Panc1 (cell line): Measurements from ENCODE around the gene FCSK.

Experiments used
- TCF7L2 ChIP-seq: IDR thresholded peaks from 2 replicates; pipeline ENCODE4 v1.6.1; 2011; ENCODE audit warnings: mild to moderate bottlenecking, low read depth, low read length, inconsistent platforms
- TF ChIP-seq, protein P1 (sequence below): fragments of 450-650 bp; IDR thresholded peaks from 2 replicates; pipeline ENCODE4 v1.5.1; 2017; ENCODE audit warnings: mild to moderate bottlenecking

DNA sequence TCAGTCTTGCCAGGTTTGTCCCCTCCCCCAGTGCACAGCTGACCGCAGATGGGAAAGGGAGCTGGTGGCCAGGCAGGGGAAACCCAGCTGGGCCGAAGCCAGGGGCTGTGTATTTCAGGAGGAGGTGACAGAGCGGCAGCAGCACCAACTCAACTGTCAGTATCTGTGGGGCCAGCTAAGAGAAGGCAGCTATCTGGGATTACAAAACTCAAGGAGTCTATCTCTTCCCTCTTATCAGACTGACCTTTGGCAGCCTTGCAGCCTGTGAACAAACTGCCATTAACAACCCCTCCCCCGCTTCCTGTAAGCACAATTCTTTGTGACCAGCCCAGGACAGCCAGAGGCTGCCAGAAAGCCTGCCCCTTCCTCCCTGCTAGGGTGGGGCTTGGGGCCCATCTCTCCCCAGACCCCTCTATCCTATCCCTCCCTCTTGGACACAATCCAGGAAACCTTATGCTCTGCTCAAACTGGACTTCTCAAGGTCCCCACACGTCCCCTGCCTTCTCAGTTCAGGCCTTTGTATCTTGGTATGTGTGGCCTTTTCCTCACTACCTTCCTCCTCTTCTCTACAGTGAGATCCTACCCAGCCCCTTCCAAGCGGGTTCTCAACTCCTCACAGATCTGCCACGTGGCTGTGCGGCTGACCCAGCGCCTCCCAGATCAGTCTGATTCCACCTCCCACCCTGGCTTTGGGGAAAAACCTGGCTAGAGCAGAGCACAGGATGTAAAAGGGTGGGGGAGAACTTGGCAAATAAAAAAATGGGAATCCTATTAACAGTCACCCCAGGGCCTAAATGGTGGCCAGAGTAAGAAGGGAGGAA, 26.0 kb upstream of the FCSK start:
- TF ChIP-seq, protein P1, sequence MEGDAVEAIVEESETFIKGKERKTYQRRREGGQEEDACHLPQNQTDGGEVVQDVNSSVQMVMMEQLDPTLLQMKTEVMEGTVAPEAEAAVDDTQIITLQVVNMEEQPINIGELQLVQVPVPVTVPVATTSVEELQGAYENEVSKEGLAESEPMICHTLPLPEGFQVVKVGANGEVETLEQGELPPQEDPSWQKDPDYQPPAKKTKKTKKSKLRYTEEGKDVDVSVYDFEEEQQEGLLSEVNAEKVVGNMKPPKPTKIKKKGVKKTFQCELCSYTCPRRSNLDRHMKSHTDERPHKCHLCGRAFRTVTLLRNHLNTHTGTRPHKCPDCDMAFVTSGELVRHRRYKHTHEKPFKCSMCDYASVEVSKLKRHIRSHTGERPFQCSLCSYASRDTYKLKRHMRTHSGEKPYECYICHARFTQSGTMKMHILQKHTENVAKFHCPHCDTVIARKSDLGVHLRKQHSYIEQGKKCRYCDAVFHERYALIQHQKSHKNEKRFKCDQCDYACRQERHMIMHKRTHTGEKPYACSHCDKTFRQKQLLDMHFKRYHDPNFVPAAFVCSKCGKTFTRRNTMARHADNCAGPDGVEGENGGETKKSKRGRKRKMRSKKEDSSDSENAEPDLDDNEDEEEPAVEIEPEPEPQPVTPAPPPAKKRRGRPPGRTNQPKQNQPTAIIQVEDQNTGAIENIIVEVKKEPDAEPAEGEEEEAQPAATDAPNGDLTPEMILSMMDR: no peak
- TF ChIP-seq TCF7L2: peak; percentile 61
